ENCODE measurements around the gene NDE1.

- no peak for TF ChIP-seq POLR2A (IDR thresholded peaks at IDR 0.05)
- TF ChIP-seq, protein P1, sequence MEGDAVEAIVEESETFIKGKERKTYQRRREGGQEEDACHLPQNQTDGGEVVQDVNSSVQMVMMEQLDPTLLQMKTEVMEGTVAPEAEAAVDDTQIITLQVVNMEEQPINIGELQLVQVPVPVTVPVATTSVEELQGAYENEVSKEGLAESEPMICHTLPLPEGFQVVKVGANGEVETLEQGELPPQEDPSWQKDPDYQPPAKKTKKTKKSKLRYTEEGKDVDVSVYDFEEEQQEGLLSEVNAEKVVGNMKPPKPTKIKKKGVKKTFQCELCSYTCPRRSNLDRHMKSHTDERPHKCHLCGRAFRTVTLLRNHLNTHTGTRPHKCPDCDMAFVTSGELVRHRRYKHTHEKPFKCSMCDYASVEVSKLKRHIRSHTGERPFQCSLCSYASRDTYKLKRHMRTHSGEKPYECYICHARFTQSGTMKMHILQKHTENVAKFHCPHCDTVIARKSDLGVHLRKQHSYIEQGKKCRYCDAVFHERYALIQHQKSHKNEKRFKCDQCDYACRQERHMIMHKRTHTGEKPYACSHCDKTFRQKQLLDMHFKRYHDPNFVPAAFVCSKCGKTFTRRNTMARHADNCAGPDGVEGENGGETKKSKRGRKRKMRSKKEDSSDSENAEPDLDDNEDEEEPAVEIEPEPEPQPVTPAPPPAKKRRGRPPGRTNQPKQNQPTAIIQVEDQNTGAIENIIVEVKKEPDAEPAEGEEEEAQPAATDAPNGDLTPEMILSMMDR (IDR thresholded peaks at IDR 0.05 in 4 of 5, conservative IDR thresholded peaks at IDR 0.05 in 1 of 5): no peak
Observed at GRCh38 chr16:15714393-15715172, 64.5 kb downstream of the NDE1 start.

Measured in gastrocnemius medialis (tissue), 4 donors.